LNCAP (cell line): ENCODE results near the gene CCNA1.

Experiments used
- CTCF ChIP-seq: fragments of 450-650 bp; IDR thresholded peaks from 2 replicates; pipeline ENCODE4 v1.5.1; 2017; ENCODE audit warnings: mild to moderate bottlenecking

The CCNA1 gene

GRCh38 chr13:36432106-36432544 is at the start of gene CCNA1:
Gene CCNA1 (plus strand): TSS chr13:36432495. CDS start chr13:36433057, 562 bp downstream.
- TF ChIP-seq CTCF = no peak

- no peak for TF ChIP-seq CTCF
Measured at GRCh38 chr13:36385489-36385888, 46.8 kb upstream of the CCNA1 start.

GRCh38 chr13:36395280-36395679 is 37.0 kb upstream of the CCNA1 start:
- TF ChIP-seq CTCF = peak; percentile 59

- no peak for TF ChIP-seq CTCF
Measured at GRCh38 chr13:36405151-36405550, 27.1 kb upstream of the CCNA1 start.

- TF ChIP-seq CTCF = no peak
Measured at GRCh38 chr13:36412736-36413135, 19.6 kb upstream of the CCNA1 start.

- TF ChIP-seq CTCF = no peak
Measured at GRCh38 chr13:36413161-36413560, 19.1 kb upstream of the CCNA1 start.

GRCh38 chr13:36414461-36414860 is 17.8 kb upstream of the CCNA1 start:
- no peak for TF ChIP-seq CTCF

- no peak for TF ChIP-seq CTCF
Measured at GRCh38 chr13:36417331-36417730, 15.0 kb upstream of the CCNA1 start.
